GM04504 (cell line): ENCODE measurements around the gene ATP7B.
"Not testable (repeated sequence)": the region's sequence is repeated elsewhere in the genome, so short reads cannot be mapped to it uniquely, and the experiment has no call there.

Source experiments
- DNase-seq: peaks from one replicate; pipeline ENCODE4 v3.0.0-alpha.2; 2012; ENCODE audit warnings: low read depth

Gene ATP7B

GRCh38 chr13:52006523-52007245 is 4.6 kb downstream of the ATP7B start:
- DNase-seq: no peak

DNA sequence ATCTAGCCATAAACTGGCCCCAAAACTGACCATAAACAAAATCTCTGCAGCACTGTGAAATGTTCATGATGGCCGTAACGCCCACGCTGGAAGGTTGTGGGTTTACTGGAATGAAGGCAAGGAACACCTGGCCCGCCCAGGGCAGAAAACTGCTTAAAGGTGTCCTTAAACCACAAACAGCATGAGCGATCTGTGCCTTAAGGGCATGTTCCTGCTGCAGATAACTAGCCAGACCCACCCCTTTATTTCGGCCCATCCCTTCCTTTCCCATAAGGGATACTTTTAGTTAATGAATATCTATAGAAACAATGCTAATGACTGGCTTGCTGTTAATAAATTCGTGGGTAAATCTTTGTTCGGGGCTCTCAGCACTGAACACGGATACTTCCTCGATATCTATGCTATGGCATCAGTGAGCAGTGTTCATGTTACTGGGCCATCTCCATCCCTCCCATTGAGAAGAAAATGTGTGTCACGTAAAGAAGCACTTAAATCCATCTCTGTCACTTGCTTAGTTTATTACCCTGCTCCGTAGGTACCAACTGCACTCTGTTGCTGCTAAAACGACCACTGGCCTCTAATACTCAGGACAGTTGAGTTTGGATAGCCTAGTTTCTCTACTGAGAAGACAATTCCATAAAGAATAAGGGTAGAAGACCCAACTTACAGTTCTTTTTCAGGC is 5.3 kb downstream of the ATP7B start:
- no peak for DNase-seq

GRCh38 chr13:52004511-52005170 is 6.6 kb downstream of the ATP7B start:
- no peak for DNase-seq

GRCh38 chr13:52003541-52003940 is 7.7 kb downstream of the ATP7B start:
- no peak for DNase-seq

DNA sequence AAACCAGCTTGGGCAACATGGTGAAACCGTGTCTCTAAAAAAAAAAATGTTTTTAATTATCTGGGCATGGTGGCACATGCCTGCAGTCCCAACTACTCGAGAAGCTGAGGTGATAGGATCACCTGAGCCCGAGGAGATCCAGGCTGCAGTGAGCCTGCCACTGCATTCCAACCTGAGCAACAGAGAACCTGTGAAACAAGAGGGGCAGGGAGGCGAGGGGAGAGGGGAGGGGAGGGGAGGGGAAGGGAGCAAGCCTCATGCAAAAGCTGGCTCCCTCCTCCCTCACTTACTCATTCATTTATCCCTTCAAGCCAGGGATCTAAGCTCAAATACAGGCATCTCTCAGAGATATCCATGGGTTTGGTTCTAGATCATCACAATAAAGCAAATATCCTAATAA is 8.9 kb downstream of the ATP7B start:
- no peak for DNase-seq

GRCh38 chr13:52001120-52001731 is 10.0 kb downstream of the ATP7B start:
- DNase-seq: no peak

GRCh38 chr13:51999921-52000320 is 11.3 kb downstream of the ATP7B start:
- no peak for DNase-seq

DNA sequence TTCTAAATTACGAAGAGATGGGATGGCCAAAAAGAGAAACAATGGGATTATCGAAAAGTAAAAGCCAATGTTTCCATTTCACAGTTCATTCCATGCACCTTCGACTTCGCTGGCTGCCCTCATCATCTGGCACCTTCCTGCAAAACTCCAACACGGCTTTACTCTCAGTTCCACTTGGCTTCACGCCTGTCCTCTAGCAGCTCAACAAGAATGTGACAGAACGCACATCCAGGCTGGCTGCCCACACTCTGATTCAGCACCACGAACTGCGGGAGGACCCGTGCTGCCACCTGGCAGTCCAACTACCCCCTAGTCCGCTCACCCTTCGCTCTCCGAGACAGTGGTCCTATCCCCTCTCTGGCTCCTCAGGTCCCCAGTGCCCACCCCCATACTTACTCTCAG is 11.7 kb downstream of the ATP7B start:
- no peak for DNase-seq

GRCh38 chr13:51998723-51999509 is 12.3 kb downstream of the ATP7B start:
- DNase-seq: no peak

GRCh38 chr13:51997641-51998330 is 13.5 kb downstream of the ATP7B start:
- DNase-seq: no peak

- DNase-seq: no peak
Measured at GRCh38 chr13:51997186-51997585, 14.1 kb downstream of the ATP7B start.

DNA sequence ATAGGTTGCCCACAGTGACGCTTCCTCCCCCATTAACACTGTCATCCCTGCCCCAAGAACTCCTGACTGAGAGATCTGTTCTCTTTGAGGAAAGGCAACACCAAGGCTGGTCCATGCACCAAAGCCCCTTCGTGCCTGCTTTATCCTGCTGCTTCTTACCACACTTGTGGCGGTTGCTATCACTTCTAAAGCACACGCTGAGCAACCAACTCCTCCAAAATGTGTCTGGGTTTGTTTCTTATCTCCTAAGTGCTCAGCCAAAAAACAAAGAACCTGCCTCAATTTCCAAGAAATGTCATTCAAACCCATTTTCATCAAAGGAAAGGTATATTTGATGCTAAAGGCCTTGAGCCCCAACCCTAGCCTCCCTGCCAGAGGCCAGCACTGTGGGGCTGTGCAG is 14.6 kb downstream of the ATP7B start:
- DNase-seq: no peak

DNA sequence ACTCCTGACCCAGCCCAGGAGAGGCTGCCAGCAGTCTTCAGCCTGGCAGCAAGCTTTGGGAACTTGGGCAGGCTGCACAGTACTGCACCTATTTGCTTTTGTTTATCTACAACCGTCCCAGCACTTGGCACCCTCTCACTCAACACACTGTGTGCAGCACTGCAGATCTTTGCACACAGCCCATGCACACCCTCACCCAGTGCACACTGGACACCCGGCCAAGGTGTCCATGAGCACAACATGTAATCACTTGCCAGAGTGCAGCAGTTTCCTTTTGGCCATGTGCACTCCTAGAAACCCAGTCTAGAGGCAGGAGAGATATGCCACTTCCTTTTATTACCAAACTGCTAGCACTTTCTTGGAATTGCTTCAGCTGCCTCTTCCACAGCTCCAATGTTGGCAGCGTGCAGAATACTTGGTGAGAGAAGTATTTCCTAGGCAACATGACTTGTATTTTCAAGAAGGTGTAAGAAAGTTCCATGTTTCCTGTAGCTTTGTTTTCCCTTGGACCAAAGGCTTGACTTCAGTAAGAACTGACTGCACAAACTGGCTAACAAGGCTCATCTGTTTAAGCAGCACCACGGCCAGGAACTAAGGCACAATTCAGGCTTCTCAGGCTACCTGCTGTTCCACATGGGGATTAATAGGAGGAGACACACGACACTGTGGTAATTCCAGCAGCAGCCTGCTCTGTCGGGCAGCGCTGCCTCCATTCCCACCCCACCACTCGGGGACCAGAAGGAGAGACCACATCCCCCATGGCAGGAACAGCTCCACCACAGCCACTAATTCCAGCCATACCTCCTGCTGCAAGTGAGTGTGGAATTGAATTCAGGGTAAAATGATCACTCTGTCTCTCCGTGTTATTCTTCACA is 15.3 kb downstream of the ATP7B start:
- DNase-seq: no peak

DNA sequence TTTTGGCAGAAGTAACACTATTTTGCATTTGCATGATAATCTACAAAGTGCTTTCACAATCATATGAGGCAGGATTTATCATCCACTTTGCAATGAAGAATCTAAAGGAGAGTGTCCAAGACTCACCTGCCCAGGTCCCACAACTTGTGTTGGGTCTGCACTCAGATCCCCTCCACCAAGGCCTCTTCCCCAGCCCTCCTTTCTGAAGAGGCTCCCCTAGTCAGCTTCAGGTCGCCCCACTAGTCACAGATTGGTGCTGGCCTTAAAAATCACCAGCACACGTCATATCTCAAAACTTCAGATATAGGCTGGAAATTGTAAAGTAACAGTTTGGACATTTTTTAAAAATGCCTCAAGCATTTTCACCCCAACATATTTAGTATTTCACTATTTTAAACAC is 17.5 kb downstream of the ATP7B start:
- no peak for DNase-seq

GRCh38 chr13:51988988-51989618 is 22.1 kb downstream of the ATP7B start:
- DNase-seq: no peak

DNA sequence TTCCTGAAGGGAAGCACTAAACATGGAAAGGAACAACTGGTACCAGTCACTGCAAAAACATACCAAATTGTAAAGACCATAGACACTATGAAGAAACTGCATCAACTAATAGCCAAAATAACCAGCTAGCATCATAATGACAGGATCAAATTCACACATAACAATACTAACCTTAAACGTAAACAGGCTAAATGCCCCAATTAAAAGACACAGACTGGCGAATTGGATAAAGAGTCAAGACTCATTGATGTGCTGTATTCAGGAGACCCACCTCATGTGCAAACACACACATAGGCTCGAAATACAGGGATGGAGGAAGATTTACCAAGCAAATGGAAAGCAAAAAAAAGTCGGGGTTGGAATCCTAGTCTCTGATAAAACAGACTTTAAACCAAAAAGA is 26.3 kb downstream of the ATP7B start:
- DNase-seq: not testable (repeated sequence)

DNA sequence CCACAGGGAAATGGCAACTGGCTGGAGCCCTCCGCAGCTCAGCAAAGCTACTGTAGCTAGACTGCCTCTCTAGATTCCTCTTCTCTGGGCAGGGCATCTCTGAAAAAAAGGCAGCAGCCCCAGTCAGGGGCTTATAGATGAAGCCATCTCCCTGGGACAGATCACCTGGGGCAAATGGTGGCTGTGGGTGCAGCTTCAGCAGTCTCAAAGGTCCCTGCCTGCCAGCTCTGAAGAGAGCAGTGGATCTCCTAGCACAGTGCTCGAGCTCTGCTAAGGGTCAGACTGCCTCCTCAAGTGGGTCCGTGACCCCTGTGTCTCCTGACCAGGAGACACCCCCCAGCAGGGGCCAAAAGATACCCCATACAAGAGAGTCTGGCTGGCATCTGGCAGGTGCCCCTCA is 28.0 kb downstream of the ATP7B start:
- not testable (repeated sequence) for DNase-seq

GRCh38 chr13:51981355-51981754 is 29.9 kb downstream of the ATP7B start:
- no peak for DNase-seq

DNA sequence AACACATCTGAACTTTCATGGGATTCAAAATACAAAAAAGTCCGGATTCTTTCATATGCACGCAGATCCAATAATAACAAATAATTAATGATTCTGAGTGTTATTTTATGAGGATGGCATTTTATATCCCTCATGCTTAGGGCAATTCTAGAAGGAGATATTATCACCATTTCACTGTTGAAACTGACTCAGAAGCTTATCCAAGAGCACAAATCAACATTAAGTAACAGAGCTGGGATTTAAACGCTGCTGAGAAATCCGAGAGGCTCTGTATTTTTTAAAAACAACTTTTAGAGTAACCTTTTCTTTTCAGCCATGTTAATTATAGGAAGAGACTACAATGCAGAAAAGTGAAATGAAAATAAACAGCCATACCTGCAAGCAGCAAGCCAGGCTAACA is 30.3 kb downstream of the ATP7B start:
- DNase-seq: no peak
